ENCODE results near the gene FCHSD1. TPM values are rescaled to one million over a fixed set of nuclear protein-coding genes. Genes with fewer than 3 reads are reported as not detected.

Gene FCHSD1
- total RNA-seq, 1 donor from 2014 or later = 8.7 TPM

DNA sequence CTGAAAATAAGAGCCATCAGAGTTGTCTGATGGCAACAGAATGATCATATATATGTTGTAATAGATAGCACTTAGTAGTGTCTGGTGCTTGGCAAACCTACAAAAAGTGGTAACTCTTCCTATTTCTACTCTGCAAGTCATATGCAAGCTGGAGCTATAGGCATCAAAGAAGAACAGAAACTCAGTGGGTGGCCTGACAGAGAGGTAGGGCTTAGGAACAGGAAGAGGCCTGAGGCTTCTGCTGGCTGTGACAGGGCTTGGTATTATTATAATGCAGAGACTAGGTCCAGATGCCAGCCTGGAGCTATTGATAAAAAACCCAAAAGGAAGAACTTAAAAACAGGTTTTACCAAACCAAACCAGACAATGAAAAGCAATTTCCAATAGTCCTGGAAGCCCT lies 28.0 kb downstream of the FCHSD1 start:
- DNase-seq (ENCODE audit: low spot score) = peak; percentile 20
- Histone ChIP-seq H4K20me1 (ENCODE audit: low read depth) (peaks cover 4% of the 10 kb centered on the region), H3K4me1 (no peaks in the 10 kb centered on the region), H3K9ac (no peak overlapping the region), H3F3A (ENCODE audit: low read depth) (peaks cover 19% of the 10 kb centered on the region), H3K27me3 (no peaks in the 10 kb centered on the region), H3K79me2 (ENCODE audit: low read depth) (peaks cover 3% of the 10 kb centered on the region), H3K4me3 (no peak overlapping the region), H2AFZ (replicated peaks) (no peak overlapping the region), H3K4me2 (no peak overlapping the region), H3K9me3 (ENCODE audit: low read depth) (no peaks in the 10 kb centered on the region), H3K27ac (no peak overlapping the region), H3K36me3 (peaks cover 3% of the 10 kb centered on the region)
- Mint-ChIP-seq H3K9me3 (no peaks in the 10 kb centered on the region), H3K27me3 (ENCODE audit: insufficient read depth, low read depth) (no peaks in the 10 kb centered on the region), H3K4me1 (no peaks in the 10 kb centered on the region), H3K27ac (no peak overlapping the region), H3K36me3 (peaks cover 40% of the 10 kb centered on the region), H3K4me3 (no peak overlapping the region)
- TF ChIP-seq CTCF (IDR thresholded peaks at IDR 0.05) (no peak), EZH2 (IDR thresholded peaks at IDR 0.05) (no peak), EZH2phosphoT487 (IDR thresholded peaks at IDR 0.05) (no peak)

GRCh38 chr5:141618804-141619554 lies 32.2 kb downstream of the FCHSD1 start, which contains the start of gene DIAPH1:
Gene DIAPH1 (minus strand): TSS chr5:141619000. CDS start chr5:141618914, 86 bp downstream.
- Histone ChIP-seq H3K4me2 (peak within 1 kb of the TSS; percentile 94), H3K9me3 (ENCODE audit: low read depth) (no peaks in the 10 kb centered on the region), H3K9ac (peak within 1 kb of the TSS; percentile 73), H3K27ac (peak within 1 kb of the TSS; percentile 60), H3K4me1 (peaks cover 27% of the 10 kb centered on the region), H3K79me2 (ENCODE audit: low read depth) (peaks cover 45% of the 10 kb centered on the region), H2AFZ (replicated peaks) (peak within 1 kb of the TSS; percentile 75), H3K4me3 (peak within 1 kb of the TSS; percentile 99), H4K20me1 (ENCODE audit: low read depth) (peaks cover 9% of the 10 kb centered on the region), H3K27me3 (no peaks in the 10 kb centered on the region), H3F3A (ENCODE audit: low read depth) (peaks cover 31% of the 10 kb centered on the region), H3K36me3 (no peaks in the 10 kb centered on the region)
- Mint-ChIP-seq H3K36me3 (peaks cover 27% of the 10 kb centered on the region), H3K4me1 (peaks cover 23% of the 10 kb centered on the region), H3K27ac (no peak within 1 kb of the TSS), H3K4me3 (peak within 1 kb of the TSS; percentile 92), H3K27me3 (ENCODE audit: insufficient read depth, low read depth) (peaks cover 5% of the 10 kb centered on the region), H3K9me3 (no peaks in the 10 kb centered on the region)
- TF ChIP-seq EZH2phosphoT487 (IDR thresholded peaks at IDR 0.05) = no peak
- TF ChIP-seq CTCF (IDR thresholded peaks at IDR 0.05) = peak; percentile 97
- peak; percentile 99 for DNase-seq (ENCODE audit: low spot score)

- Histone ChIP-seq H2AFZ (replicated peaks) (peak overlapping the region; percentile 75), H3K79me2 (ENCODE audit: low read depth) (peaks cover 53% of the 10 kb centered on the region), H3K36me3 (no peaks in the 10 kb centered on the region), H3K4me2 (peak overlapping the region; percentile 94), H3F3A (ENCODE audit: low read depth) (peaks cover 34% of the 10 kb centered on the region), H3K4me3 (peak overlapping the region; percentile 99), H3K4me1 (peaks cover 35% of the 10 kb centered on the region), H3K9ac (peak overlapping the region; percentile 73), H4K20me1 (ENCODE audit: low read depth) (peaks cover 8% of the 10 kb centered on the region), H3K27me3 (no peaks in the 10 kb centered on the region), H3K27ac (peak overlapping the region; percentile 60), H3K9me3 (ENCODE audit: low read depth) (no peaks in the 10 kb centered on the region)
- Mint-ChIP-seq H3K9me3 (no peaks in the 10 kb centered on the region), H3K36me3 (peaks cover 22% of the 10 kb centered on the region), H3K27me3 (ENCODE audit: insufficient read depth, low read depth) (peaks cover 5% of the 10 kb centered on the region), H3K27ac (no peak overlapping the region), H3K4me3 (peak overlapping the region; percentile 92), H3K4me1 (peaks cover 30% of the 10 kb centered on the region)
- DNase-seq (ENCODE audit: low spot score) = peak; percentile 73
- no peak for TF ChIP-seq CTCF (IDR thresholded peaks at IDR 0.05)
- TF ChIP-seq EZH2phosphoT487 (IDR thresholded peaks at IDR 0.05) = no peak
- TF ChIP-seq EZH2 (IDR thresholded peaks at IDR 0.05) = no peak
These were observed 33.0 kb downstream of the FCHSD1 start for GRCh38 chr5:141618030-141618803.
